ENCODE results near the gene B4GALT5.
"Not testable (repeated sequence)": the region's sequence is repeated elsewhere in the genome, so short reads cannot be mapped to it uniquely, and the experiment has no call there.

B4GALT5 gene

DNA sequence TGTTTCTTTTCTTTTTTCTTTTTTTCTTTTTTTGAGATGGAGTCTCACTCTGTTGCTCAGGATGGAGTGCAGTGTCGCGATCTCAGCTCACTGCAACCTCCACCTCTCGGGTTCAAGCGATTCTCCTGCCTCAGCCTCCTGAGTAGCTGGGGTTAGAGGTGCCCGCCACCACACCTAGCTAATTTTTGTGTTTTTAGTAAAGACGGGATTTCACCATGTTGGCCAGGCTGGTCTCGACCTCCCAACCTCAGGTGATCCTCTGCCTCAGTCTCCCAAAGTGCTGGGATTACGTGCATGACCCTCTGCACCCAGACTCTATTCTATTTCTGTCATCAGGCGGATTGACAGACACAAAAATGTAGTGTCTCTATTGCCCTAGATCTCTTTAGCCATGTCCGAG is 88.7 kb downstream of the B4GALT5 start:
- not testable (repeated sequence) for DNase-seq

DNA sequence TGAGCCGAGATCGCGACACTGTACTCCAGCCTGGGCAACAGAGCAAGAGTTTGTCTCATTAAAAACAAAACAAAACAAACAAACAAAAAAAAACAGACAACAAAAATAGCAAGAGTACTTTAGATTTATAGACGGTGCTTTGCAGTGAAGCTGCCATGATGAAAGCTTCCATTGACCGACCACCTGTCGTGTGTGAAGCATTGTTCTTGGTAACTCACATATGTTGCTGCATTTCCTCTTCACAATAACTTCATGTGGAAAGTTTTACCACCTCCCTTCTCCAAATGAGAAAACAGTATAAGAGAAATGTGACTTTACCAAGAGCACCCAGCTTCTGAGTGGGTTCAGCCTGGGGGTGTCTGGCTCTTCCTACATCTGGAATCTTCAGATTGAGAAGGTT is 89.4 kb downstream of the B4GALT5 start:
- no peak for DNase-seq

- no peak for DNase-seq
Observed at GRCh38 chr20:49622243-49622642, 91.4 kb downstream of the B4GALT5 start.

- DNase-seq, result no peak
Observed at GRCh38 chr20:49620364-49621240, 93.1 kb downstream of the B4GALT5 start.

DNA sequence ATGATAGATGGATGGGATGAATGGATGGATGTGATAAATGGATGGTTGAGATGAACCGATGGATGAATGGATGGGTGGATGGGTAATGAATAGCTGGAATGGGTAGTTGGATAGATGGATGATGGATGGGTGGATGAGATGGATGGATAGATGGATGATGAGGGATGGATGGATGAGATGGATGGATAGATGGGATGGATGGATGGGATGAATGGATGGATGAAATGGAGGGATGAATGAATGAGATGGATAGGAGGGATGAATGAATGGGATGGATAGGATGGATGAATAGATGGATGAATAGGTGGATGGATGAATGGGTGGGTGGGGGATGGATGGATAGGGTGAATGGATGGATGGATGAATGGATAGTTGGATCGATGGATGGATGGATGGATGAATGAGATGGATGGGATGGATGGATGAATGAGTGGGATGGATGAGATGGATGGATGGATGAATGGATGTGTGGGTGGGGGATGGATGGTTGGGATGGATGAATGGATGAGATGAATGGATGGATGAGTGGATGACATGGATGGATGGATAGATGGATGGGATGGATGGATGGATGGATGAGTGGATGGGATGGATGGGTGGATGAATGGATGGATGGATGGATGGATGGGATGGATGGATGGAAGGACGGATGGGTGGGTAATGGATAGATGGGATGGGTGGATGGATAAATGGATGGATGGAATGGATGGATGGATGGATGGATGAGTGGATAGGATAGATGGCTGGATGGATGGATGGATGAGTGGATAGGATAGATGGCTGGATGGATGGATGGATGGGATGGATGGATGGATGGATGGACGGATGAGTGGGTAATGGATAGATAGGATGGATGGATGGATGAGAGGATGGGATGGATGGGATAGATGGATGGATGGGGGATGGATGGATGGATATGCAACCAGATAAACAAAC is 94.3 kb downstream of the B4GALT5 start:
- no peak for DNase-seq

DNA sequence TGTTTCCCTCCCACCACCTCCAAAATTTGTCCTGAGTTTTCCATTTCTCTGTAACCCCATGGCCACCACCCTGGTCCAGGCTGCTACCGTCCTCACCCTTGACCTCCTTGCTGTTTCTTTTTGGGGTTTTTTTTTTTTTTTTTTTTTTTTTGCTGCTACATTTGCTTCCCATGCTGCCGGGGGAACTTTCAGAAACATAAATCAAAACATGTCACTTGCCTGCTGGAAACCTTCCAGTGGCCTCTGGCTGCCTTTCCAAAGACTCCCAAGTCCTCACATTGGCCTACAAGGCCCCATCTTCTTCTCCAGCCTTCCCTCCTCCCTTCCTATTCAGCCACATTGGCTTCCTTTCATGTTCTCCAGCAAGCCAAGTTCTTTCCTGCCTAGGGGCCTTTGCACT is 95.4 kb downstream of the B4GALT5 start:
- DNase-seq, result no peak

GRCh38 chr20:49617394-49617793 is 96.3 kb downstream of the B4GALT5 start:
- not testable (repeated sequence) for DNase-seq

GRCh38 chr20:49616154-49617007 is 97.3 kb downstream of the B4GALT5 start:
- no peak for DNase-seq

DNA sequence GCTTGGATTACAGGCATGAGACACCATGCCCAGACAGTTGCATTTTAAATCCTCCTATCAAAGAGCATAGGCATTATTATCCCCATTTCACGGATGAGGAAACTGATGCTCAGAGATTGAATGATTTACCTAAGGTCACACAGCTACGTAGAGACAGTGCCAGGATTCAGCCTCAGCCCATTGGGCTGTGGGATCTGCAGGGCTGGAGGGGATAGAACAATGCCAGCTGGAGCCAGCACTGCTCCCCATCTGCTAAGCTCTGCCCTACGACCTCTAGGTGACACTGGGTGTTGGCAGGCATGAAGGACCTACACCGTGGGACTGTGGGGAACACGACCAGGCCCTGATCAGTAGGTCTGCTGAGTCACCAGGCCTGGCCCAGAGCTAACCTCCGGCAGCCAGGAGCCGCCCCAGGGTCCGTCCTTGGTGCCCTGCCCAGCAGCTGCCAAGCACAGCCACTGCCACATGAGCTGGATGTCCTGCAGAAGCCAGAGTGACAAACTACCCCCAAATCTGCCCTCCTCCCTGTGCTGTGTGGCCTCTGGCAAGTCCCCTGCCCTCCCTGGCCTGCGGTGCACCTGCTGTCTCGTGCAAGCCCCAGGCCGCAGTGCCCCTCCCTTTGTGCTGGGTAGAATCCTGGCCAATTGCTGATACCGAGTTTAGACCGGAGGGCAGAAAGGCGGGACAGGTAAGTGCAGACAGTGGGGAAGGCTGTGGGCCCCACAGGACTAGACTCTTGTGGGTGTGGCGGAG is 98.1 kb downstream of the B4GALT5 start:
- DNase-seq, result no peak

DNA sequence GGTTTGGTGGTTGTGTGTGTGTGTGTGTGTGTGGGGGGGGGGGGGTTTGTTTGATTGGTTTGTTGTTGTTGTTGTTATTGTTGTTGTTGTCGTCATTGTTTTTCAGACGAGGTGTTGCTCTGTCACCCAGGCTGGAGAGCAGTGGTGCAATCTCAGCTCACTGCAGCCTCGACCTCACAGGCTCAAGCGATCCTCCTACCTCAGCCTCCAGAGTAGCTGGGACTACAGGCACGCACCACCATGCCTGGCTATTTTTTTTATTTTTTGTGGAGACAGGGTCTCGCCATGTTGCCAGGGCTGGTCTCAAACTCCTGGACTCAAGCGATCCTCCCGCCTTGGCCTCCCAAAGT is 98.7 kb downstream of the B4GALT5 start:
- DNase-seq, result not testable (repeated sequence)

- DNase-seq, result no peak
Observed at GRCh38 chr20:49614338-49615050, 99.2 kb downstream of the B4GALT5 start.

DNA sequence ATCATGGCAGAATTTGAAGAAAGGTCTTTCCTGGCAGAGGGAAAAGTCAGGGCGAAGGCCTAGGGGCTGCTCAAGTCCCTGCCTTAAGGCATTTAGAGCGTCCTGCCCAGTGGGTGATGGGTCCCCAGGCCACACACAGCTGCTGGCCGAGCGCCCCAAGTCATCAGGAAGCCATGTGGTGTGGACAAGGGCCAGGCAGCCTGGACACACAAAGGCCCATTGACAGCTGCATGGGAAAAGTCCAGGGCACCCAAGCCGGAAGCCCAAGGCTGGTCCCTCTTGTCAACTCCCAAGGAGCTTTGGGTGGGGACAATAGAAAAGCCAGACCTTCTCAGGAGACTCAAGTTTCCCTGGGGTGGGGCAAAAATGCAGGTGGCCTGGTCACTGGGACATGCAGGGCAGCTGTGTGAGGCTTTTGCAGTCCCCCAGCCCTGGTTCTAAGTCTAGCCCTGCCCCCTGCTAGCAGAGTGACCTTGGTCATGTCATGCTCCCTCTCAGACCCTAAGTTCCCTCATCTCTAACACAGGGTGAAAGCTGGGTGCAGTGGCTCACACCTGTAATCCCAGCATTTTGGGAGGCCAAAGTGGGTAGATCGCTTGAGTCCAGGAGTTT is 101.4 kb downstream of the B4GALT5 start:
- DNase-seq, result no peak

GRCh38 chr20:49611539-49612126 is 102.0 kb downstream of the B4GALT5 start:
- not testable (repeated sequence) for DNase-seq

DNA sequence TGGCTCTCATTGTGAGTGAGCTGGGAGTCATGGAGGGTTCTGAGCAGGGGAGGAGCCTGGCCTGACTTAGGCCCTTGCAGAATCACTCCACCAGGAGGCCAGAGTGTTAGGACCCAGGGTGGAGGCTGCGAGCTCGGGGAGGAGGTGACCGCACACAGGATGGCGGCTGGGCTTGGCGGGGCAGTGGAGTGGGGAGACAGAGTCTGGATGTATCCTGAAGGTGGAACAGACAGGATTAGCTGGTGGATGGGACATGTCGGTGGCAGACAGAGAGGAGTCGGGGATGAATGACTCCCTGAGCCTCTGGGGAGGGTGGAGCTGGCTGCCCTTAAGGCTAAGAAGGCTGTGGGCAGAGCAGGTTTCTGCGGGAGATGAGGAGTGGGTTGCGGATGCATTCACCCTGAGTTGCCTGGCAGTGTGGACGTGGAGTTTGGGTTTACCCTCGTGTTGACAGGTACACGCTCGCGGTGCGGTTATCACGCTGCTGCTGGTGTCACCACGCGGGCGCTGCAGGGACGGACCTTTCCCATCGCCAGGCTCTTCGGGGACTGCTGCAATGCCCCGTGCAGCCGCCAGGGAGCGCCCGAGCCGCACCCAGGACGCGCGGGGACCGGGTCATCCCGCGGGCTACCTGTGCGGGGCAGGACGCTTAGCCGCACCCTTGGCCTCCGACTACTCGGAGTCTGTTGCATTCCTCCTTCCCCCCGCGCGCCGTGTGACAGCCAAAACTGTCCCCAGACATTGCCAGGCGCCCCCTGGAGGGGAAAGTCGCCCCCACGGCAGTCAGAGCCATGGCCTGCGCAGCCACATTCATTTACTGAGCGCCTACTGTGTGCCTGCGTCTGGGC is 102.8 kb downstream of the B4GALT5 start:
- peak; percentile 38 for DNase-seq

DNA sequence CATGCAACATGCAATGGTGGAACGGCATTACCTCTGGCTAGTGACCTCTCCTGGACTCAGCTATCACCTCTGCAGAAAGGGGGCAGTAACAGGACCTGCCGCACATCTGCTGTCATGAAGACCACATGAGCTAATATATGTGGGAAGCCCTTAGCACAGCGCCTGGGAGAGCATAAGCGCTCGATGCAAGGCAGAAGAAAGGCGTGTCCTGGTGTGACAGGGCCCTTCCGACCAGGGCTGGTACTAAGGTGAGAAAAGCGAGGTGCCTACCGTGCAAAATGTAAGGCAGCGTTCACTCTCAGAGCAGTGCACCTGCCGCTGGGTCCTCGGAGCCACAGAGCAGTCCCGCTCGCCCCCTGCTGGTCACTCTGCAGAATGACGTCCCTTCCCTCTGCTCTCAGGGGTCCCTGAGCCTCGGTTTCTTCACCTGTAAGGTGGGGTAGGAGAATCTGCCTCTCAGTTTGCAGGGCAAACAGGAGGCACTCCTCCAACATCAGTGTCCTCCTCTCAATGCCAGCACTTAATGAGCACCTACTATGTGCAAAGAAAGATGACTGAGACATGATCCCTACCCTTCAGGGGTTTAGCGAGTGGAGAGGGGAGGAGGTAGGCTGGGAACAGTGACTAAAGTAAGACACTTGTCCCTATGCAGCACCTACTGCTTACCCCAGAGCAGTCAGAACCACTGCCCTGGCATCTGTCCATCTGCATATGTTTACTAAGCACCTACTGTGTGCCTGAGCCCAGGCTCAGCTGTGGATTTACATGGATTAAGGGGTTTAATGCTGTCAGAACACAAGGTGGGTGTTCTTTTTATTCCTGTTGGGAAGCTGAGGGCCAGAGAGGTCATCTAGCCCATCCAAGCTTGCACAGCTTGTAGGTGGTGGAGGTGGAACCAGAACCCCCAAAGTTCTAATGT is 104.7 kb downstream of the B4GALT5 start:
- DNase-seq, result peak; percentile 28

GRCh38 chr20:49607568-49607967 is 106.1 kb downstream of the B4GALT5 start:
- no peak for DNase-seq

GRCh38 chr20:49603209-49603627 is 110.5 kb downstream of the B4GALT5 start:
- no peak for DNase-seq

Data from fibroblast of skin of right quadriceps (primary cell).